ENCODE data around the gene C9orf50. TPM values are rescaled to one million over a fixed set of nuclear protein-coding genes. Genes with fewer than 3 reads are reported as not detected.

C9orf50 gene
- total RNA-seq, 1 experiment from 2014 or later, result not detected

DNA sequence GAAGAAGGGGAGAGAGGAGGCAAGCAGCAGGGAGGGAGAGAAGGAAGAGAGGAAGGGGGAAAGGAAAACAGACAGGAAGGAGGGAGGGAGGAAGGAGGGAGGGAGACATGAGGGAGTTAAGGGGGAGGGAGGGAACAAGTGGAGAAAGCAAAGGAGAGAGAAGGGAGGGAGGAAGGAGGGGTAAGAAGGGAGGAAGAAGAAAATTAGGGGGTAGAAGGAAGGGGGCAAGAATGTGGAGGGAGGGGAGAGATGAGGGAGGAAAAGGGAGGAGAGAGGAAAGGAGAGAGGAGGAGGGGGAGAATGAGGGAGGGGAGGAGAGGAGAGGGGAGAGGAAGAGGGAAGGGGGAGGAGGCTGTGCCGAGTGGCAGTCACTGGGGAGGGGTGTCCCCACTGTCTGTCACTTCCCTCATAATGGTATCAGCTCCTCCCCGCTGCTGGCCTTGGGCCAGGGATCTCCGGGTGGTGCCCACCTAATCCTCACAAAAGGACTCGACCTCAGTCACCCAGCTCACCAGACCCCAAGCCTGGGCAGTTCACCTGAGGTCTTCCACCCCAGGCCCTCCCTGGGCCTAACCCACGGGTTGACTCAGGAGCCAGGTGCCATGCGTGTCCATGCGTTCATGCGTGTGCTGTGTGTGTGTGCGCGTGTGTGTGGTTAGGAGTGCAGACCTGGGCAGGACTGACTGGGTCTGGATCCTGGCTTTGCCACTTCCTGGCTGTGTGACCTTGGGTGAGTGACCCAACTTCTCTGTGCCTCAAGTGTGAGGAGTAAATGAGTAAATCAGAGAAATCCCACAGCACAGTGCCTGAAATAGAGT, 18.1 kb downstream of the C9orf50 start:
- POLR2A ChIA-PET, result no interaction called here
- Histone ChIP-seq H3K9me3 (no peaks in the 10 kb centered on the region), H3K36me3 (ENCODE audit: control insufficient read depth, insufficient read depth, low read length) (no peaks in the 10 kb centered on the region), H3K4me1 (peaks cover 26% of the 10 kb centered on the region), H3K27me3 (replicated peaks; ENCODE audit: control insufficient read depth, insufficient read depth, low read length) (no peaks in the 10 kb centered on the region), H3K4me3 (ENCODE audit: low read depth, low read length) (no peak overlapping the region)
- Mint-ChIP-seq H3K4me3 (ENCODE audit: unreplicated experiment) (no peak overlapping the region), H3K27me3 (ENCODE audit: insufficient read depth, unreplicated experiment) (no peaks in the 10 kb centered on the region), H3K27ac (ENCODE audit: unreplicated experiment) (no peak overlapping the region), H3K4me1 (ENCODE audit: low read depth, unreplicated experiment) (peaks cover 18% of the 10 kb centered on the region), H3K36me3 (ENCODE audit: insufficient read depth, unreplicated experiment) (peaks cover 10% of the 10 kb centered on the region), H3K9me3 (ENCODE audit: unreplicated experiment) (no peaks in the 10 kb centered on the region)
- TF ChIP-seq, protein P1, sequence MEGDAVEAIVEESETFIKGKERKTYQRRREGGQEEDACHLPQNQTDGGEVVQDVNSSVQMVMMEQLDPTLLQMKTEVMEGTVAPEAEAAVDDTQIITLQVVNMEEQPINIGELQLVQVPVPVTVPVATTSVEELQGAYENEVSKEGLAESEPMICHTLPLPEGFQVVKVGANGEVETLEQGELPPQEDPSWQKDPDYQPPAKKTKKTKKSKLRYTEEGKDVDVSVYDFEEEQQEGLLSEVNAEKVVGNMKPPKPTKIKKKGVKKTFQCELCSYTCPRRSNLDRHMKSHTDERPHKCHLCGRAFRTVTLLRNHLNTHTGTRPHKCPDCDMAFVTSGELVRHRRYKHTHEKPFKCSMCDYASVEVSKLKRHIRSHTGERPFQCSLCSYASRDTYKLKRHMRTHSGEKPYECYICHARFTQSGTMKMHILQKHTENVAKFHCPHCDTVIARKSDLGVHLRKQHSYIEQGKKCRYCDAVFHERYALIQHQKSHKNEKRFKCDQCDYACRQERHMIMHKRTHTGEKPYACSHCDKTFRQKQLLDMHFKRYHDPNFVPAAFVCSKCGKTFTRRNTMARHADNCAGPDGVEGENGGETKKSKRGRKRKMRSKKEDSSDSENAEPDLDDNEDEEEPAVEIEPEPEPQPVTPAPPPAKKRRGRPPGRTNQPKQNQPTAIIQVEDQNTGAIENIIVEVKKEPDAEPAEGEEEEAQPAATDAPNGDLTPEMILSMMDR (IDR thresholded peaks at IDR 0.05; ENCODE audit: insufficient read depth in 1 of 2, low read depth in 1 of 2, low read length in 1 of 2, severe bottlenecking in 1 of 2, unreplicated experiment in 1 of 2), result no peak
- CTCF ChIA-PET, result no interaction called here
- no peak for DNase-seq
- intact Hi-C loops (cut with micrococcal nuclease; ENCODE audit: unreplicated experiment), result no loop called here
- no TSS peak for BruUV-seq (replicated peaks)

DNA sequence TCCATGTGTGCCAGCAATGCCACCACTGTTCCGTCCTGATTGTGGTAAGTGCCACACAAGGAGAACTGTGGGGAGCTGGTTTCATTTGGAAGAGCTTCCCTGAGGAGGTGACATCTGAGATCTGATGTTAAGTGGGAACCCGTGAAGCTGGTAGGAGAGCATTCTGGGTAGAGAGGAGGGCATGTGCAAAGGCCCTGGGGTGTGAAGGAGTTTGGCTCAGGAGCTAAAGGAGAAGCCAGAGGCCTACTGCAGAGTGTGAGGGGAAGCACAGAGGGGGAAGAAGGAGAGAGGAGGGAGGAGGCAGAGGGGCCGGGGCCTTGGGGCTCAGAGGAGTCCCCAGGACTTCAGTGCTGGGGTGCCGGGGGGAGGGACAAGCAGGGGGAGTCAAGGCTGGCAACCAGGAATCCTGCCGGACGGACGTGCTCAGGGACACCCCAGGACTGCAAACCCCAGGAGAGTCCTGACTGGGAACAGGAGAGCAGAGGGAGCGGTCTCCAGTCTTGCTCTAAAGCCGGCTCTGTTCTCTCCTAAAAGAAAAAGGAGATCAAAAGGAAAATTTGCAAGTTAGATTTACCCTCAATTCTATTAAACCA, 19.7 kb downstream of the C9orf50 start:
- DNase-seq, result no peak
- Histone ChIP-seq H3K4me3 (ENCODE audit: low read depth, low read length) (no peak overlapping the region), H3K4me1 (peaks cover 22% of the 10 kb centered on the region), H3K9me3 (no peaks in the 10 kb centered on the region), H3K27me3 (replicated peaks; ENCODE audit: control insufficient read depth, insufficient read depth, low read length) (no peaks in the 10 kb centered on the region), H3K36me3 (ENCODE audit: control insufficient read depth, insufficient read depth, low read length) (no peaks in the 10 kb centered on the region)
- intact Hi-C loops (cut with micrococcal nuclease; ENCODE audit: unreplicated experiment), result no loop called here
- BruUV-seq (replicated peaks), result no TSS peak
- TF ChIP-seq, protein P1 (IDR thresholded peaks at IDR 0.05; ENCODE audit: insufficient read depth in 1 of 2, low read depth in 1 of 2, low read length in 1 of 2, severe bottlenecking in 1 of 2, unreplicated experiment in 1 of 2), result no peak
- ChIA-PET CTCF (interaction anchor here (2.1 kb wide), 1 partner anchor 105 kb away, joined by 6 read pairs; no protein-coding TSS in a partner anchor), POLR2A (no interaction called here)
- H3K27ac Mint-ChIP-seq (ENCODE audit: unreplicated experiment), result peak overlapping the region; percentile 44
- peaks cover 9% of the 10 kb centered on the region for H3K4me1 Mint-ChIP-seq (ENCODE audit: low read depth, unreplicated experiment)
- peaks cover 5% of the 10 kb centered on the region for H3K36me3 Mint-ChIP-seq (ENCODE audit: insufficient read depth, unreplicated experiment)
- no peaks in the 10 kb centered on the region for H3K9me3 Mint-ChIP-seq (ENCODE audit: unreplicated experiment)
- no peaks in the 10 kb centered on the region for H3K27me3 Mint-ChIP-seq (ENCODE audit: insufficient read depth, unreplicated experiment)
- no peak overlapping the region for H3K4me3 Mint-ChIP-seq (ENCODE audit: unreplicated experiment)

DNA sequence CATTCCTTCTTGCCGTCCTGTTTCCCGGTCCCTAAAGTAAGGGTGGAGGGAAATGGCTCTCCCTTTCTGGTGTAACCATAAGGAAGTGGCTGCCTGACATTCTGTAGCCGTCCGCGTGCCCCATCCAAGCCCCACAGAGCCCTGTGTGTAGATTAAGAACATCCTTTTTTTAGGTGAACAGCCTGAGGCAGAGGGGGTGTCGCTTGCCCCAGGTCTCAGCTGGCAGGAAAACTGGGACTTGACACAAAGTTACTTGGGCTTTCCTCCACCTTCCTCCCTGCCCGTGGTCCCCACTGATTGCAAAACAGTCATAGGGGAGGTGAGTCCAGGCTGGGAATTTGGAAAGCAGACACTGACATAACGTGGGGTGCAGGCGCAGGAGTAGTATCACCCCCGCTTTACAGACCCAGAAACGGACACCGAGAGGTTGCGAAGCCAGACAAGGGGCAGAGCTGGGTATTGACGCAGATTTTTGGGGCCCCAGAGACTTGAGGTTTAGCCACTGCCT, 22.8 kb downstream of the C9orf50 start:
- peak overlapping the region; percentile 86 for H3K27ac Mint-ChIP-seq (ENCODE audit: unreplicated experiment)
- ChIA-PET CTCF (interaction anchor here (0.7 to 1.4 kb wide), 4 partner anchors 38 to 466 kb away, joined by 3 to 6 read pairs (median 4); no protein-coding TSS in a partner anchor), POLR2A (interaction anchor here (0.5 to 2.1 kb wide), 2 partner anchors 102 to 138 kb away, joined by 5 to 6 read pairs; no protein-coding TSS in a partner anchor)
- TF ChIP-seq, protein P1 (IDR thresholded peaks at IDR 0.05; ENCODE audit: insufficient read depth in 1 of 2, low read depth in 1 of 2, low read length in 1 of 2, severe bottlenecking in 1 of 2, unreplicated experiment in 1 of 2), result no peak
- intact Hi-C loops (cut with micrococcal nuclease; ENCODE audit: unreplicated experiment), result loop anchor here (5.0 kb wide), 2 partner anchors 41 to 101 kb away; no protein-coding TSS in a partner anchor
- Histone ChIP-seq H3K36me3 (ENCODE audit: control insufficient read depth, insufficient read depth, low read length) (no peaks in the 10 kb centered on the region), H3K4me1 (peaks cover 30% of the 10 kb centered on the region), H3K27me3 (replicated peaks; ENCODE audit: control insufficient read depth, insufficient read depth, low read length) (no peaks in the 10 kb centered on the region), H3K4me3 (ENCODE audit: low read depth, low read length) (peak overlapping the region; percentile 61), H3K9me3 (no peaks in the 10 kb centered on the region)
- no peaks in the 10 kb centered on the region for H3K9me3 Mint-ChIP-seq (ENCODE audit: unreplicated experiment)
- H3K27me3 Mint-ChIP-seq (ENCODE audit: insufficient read depth, unreplicated experiment), result no peaks in the 10 kb centered on the region
- H3K4me3 Mint-ChIP-seq (ENCODE audit: unreplicated experiment), result peak overlapping the region; percentile 68
- peaks cover 5% of the 10 kb centered on the region for H3K36me3 Mint-ChIP-seq (ENCODE audit: insufficient read depth, unreplicated experiment)
- BruUV-seq (replicated peaks), result TSS peak; percentile 87
- peaks cover 14% of the 10 kb centered on the region for H3K4me1 Mint-ChIP-seq (ENCODE audit: low read depth, unreplicated experiment)
- no peak for DNase-seq
